OCI-LY1 (cell line): Measurements from ENCODE around the gene UGT1A10.

ENCODE experiments used
- H2AFZ ChIP-seq: fragments of 200-600 bp; sonication (generic), shearing (Covaris generic); 2 replicates; pipeline ENCODE4 v1.6.0; 2014; ENCODE audit warnings: antibody characterized with exemption, mild to moderate bottlenecking, low read length
- H3F3A ChIP-seq: fragments of 200-600 bp; sonication (generic), shearing (Covaris generic); 2 replicates; pipeline ENCODE4 v1.6.0; 2014; ENCODE audit warnings: mild to moderate bottlenecking, antibody characterized with exemption, low read length, moderate library complexity; ENCODE audit not compliant: insufficient read depth
- H3K27ac ChIP-seq: fragments of 200-600 bp; sonication (generic); 2 replicates; pipeline ENCODE4 v1.5.1; 2014; ENCODE audit warnings: low read length, mixed run types, mild to moderate bottlenecking, low read depth; ENCODE audit not compliant: poor library complexity, severe bottlenecking
- H3K27me3 ChIP-seq: fragments of 200-600 bp; sonication (generic); 2 replicates; pipeline ENCODE4 v1.6.0; 2014; ENCODE audit warnings: antibody characterized with exemption, mild to moderate bottlenecking, low read length, moderate library complexity; ENCODE audit not compliant: insufficient read depth
- H3K36me3 ChIP-seq: fragments of 200-600 bp; sonication (generic); 2 replicates; pipeline ENCODE4 v1.6.1; 2014; ENCODE audit warnings: mild to moderate bottlenecking, antibody characterized with exemption, low read length, moderate library complexity, mixed read lengths; ENCODE audit not compliant: insufficient read depth
- H3K4me1 ChIP-seq: fragments of 200-600 bp; sonication (generic); 2 replicates; pipeline ENCODE4 v1.5.1; 2014; ENCODE audit warnings: mild to moderate bottlenecking, low read length, moderate library complexity; ENCODE audit not compliant: insufficient read depth, severe bottlenecking
- H3K4me2 ChIP-seq: fragments of 200-600 bp; sonication (generic), shearing (Covaris generic); 2 replicates; pipeline ENCODE4 v1.6.1; 2014; ENCODE audit warnings: low read length
- H3K4me3 ChIP-seq: fragments of 200-600 bp; sonication (generic); 2 replicates; pipeline ENCODE4 v1.5.1; 2014; ENCODE audit warnings: low read length, low read depth, mild to moderate bottlenecking, mixed read lengths; ENCODE audit not compliant: poor library complexity, severe bottlenecking
- H3K79me2 ChIP-seq: fragments of 200-600 bp; shearing (Covaris generic); 2 replicates; pipeline ENCODE4 v1.6.1; 2016; ENCODE audit warnings: mixed run types, low read length, mixed read lengths; ENCODE audit not compliant: insufficient read depth
- H3K9ac ChIP-seq: fragments of 200-600 bp; sonication (generic), shearing (Covaris generic); 2 replicates; pipeline ENCODE4 v1.6.1; 2014; ENCODE audit warnings: mild to moderate bottlenecking, low read length, mixed read lengths
- H3K9me2 ChIP-seq: fragments of 200-600 bp; sonication (generic), shearing (Covaris generic); 2 replicates; pipeline ENCODE4 v1.6.1; 2014; ENCODE audit warnings: low read depth, mild to moderate bottlenecking, low read length, mixed read lengths
- H3K9me3 ChIP-seq: fragments of 200-600 bp; shearing (Covaris generic); 2 replicates; pipeline ENCODE4 v1.6.1; 2014; ENCODE audit warnings: low read length, mixed read lengths
- H4K20me1 ChIP-seq: fragments of 200-600 bp; sonication (generic), shearing (Covaris generic); 2 replicates; pipeline ENCODE4 v1.6.0; 2016; ENCODE audit warnings: mild to moderate bottlenecking, low read length; ENCODE audit not compliant: insufficient read depth
- EZH2 ChIP-seq: fragments of 200-600 bp; sonication (generic), shearing (Covaris generic); IDR thresholded peaks from 2 replicates; pipeline ENCODE4 v1.8.0; 2017; ENCODE audit warnings: borderline replicate concordance, mixed run types, mild to moderate bottlenecking, antibody characterized with exemption, low read length, moderate library complexity, mixed read lengths
- TF ChIP-seq, protein P1 (sequence below): fragments of 200-600 bp; sonication (generic), shearing (Covaris generic); IDR thresholded peaks from 2 replicates; pipeline ENCODE4 v1.5.1; 2017; ENCODE audit warnings: mild to moderate bottlenecking, antibody characterized with exemption, low read length, moderate library complexity, mixed read lengths

The UGT1A10 gene

GRCh38 chr2:233603520-233603919 is 32.7 kb upstream of the UGT1A10 start:
- Histone ChIP-seq H3K79me2 (no peaks in the 10 kb centered on the region), H3K4me3 (no peak overlapping the region), H2AFZ (no peak overlapping the region), H3K9me2 (no peaks in the 10 kb centered on the region), H4K20me1 (no peaks in the 10 kb centered on the region), H3K36me3 (no peaks in the 10 kb centered on the region), H3K27me3 (no peaks in the 10 kb centered on the region), H3K9me3 (0 out of 2 replicates have a peak, but pooled peaks cover 2% of the 10 kb centered on the region), H3K4me1 (no peaks in the 10 kb centered on the region), H3K4me2 (no peak overlapping the region), H3K27ac (no peak overlapping the region), H3K9ac (no peak overlapping the region), H3F3A (no peaks in the 10 kb centered on the region)
- TF ChIP-seq EZH2, result no peak
- TF ChIP-seq, protein P1, sequence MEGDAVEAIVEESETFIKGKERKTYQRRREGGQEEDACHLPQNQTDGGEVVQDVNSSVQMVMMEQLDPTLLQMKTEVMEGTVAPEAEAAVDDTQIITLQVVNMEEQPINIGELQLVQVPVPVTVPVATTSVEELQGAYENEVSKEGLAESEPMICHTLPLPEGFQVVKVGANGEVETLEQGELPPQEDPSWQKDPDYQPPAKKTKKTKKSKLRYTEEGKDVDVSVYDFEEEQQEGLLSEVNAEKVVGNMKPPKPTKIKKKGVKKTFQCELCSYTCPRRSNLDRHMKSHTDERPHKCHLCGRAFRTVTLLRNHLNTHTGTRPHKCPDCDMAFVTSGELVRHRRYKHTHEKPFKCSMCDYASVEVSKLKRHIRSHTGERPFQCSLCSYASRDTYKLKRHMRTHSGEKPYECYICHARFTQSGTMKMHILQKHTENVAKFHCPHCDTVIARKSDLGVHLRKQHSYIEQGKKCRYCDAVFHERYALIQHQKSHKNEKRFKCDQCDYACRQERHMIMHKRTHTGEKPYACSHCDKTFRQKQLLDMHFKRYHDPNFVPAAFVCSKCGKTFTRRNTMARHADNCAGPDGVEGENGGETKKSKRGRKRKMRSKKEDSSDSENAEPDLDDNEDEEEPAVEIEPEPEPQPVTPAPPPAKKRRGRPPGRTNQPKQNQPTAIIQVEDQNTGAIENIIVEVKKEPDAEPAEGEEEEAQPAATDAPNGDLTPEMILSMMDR, result no peak

- Histone ChIP-seq H3K4me3 (no peak overlapping the region), H3K36me3 (no peaks in the 10 kb centered on the region), H3K9me3 (0 out of 2 replicates have a peak, but pooled peaks cover 2% of the 10 kb centered on the region), H3K79me2 (no peaks in the 10 kb centered on the region), H3K4me2 (no peak overlapping the region), H3K9ac (no peak overlapping the region), H3K27me3 (no peaks in the 10 kb centered on the region), H4K20me1 (no peaks in the 10 kb centered on the region), H2AFZ (no peak overlapping the region), H3K27ac (no peak overlapping the region), H3K9me2 (no peaks in the 10 kb centered on the region), H3F3A (no peaks in the 10 kb centered on the region), H3K4me1 (no peaks in the 10 kb centered on the region)
- TF ChIP-seq, protein P1, result no peak
- no peak for TF ChIP-seq EZH2
Observed at GRCh38 chr2:233604826-233605225, 31.4 kb upstream of the UGT1A10 start.

- H3K4me1 ChIP-seq, result no peaks in the 10 kb centered on the region
- no peaks in the 10 kb centered on the region for H4K20me1 ChIP-seq
- H3K36me3 ChIP-seq, result no peaks in the 10 kb centered on the region
- H3K9me3 ChIP-seq, result 0 out of 2 replicates have a peak, but pooled peaks cover 2% of the 10 kb centered on the region
- H3K27me3 ChIP-seq, result no peaks in the 10 kb centered on the region
- H3K9me2 ChIP-seq, result no peaks in the 10 kb centered on the region
- no peak overlapping the region for H3K27ac ChIP-seq
- no peak overlapping the region for H3K4me2 ChIP-seq
- no peak overlapping the region for H3K4me3 ChIP-seq
- H3K9ac ChIP-seq, result no peak overlapping the region
- no peaks in the 10 kb centered on the region for H3K79me2 ChIP-seq
- H2AFZ ChIP-seq, result no peak overlapping the region
- TF ChIP-seq, protein P1, result no peak
- TF ChIP-seq EZH2, result no peak
- H3F3A ChIP-seq, result no peaks in the 10 kb centered on the region
Observed at GRCh38 chr2:233605680-233606079, 30.6 kb upstream of the UGT1A10 start.
